CD8-positive, alpha-beta memory T cell (primary cell): ENCODE results near the gene PLEKHG3. TPM values are rescaled to one million over a fixed set of nuclear protein-coding genes. Genes with fewer than 3 reads are reported as not detected.

Experiments used
- CTCF ChIA-PET: fragments of 350-600 bp; sonication (Branson Sonifier 250); formaldehyde crosslinking; loops from one replicate; lab custom pipeline; 2021; ENCODE audit warnings: antibody characterized with exemption; lab: Charles Lee
- POLR2A ChIA-PET: fragments of 350-600 bp; sonication (Branson Sonifier 250); formaldehyde crosslinking; loops from one replicate; lab custom pipeline; 2021; ENCODE audit warnings: antibody characterized with exemption; lab: Charles Lee
- DNase-seq, 5 donors: peaks; one replicate each; pipeline versions ENCODE4 v3.0.0 to v3.0.0-alpha.2; 2020 to 2022; ENCODE audit warnings: mixed read lengths in 1 of 5
- H3K27ac ChIP-seq: one replicate; pipeline ENCODE4 v1.7.0; 2013; ENCODE audit warnings: low read depth, mild to moderate bottlenecking, low read length, moderate library complexity
- H3K27me3 ChIP-seq: 2 replicates; pipeline ENCODE4 v1.7.0; 2013; ENCODE audit warnings: low read length, mild to moderate bottlenecking; ENCODE audit not compliant: insufficient read depth, poor library complexity, severe bottlenecking
- H3K36me3 ChIP-seq: 2 replicates; pipeline ENCODE4 v1.7.0; 2013; ENCODE audit warnings: mild to moderate bottlenecking, low read length, moderate library complexity; ENCODE audit not compliant: insufficient read depth
- H3K4me1 ChIP-seq: 2 replicates; pipeline ENCODE4 v1.7.0; 2013; ENCODE audit warnings: mild to moderate bottlenecking, low read length, moderate library complexity; ENCODE audit not compliant: insufficient read depth
- H3K4me3 ChIP-seq: 2 replicates; pipeline ENCODE4 v1.7.0; 2013; ENCODE audit warnings: mild to moderate bottlenecking, low read length
- H3K9me3 ChIP-seq: 2 replicates; pipeline ENCODE4 v1.7.0; 2013; ENCODE audit warnings: mild to moderate bottlenecking, low read length
- H3K27ac Mint-ChIP-seq, 8 donors: one replicate each; pipeline ENCODE4 v1.8.0; 2020 to 2021; ENCODE audit warnings: mixed read lengths in 8 of 8, mild to moderate bottlenecking in 6 of 8, inconsistent platforms in 3 of 8, moderate library complexity in 3 of 8
- H3K27me3 Mint-ChIP-seq, 2 donors: one replicate each; pipeline ENCODE4 v1.8.0; 2020 to 2021; ENCODE audit warnings: mixed read lengths in 2 of 2, mild to moderate bottlenecking in 1 of 2, moderate library complexity in 1 of 2
- H3K36me3 Mint-ChIP-seq, 3 donors: one replicate each; pipeline ENCODE4 v1.8.0; 2020 to 2021; ENCODE audit warnings: mixed read lengths in 3 of 3, inconsistent platforms in 1 of 3, mild to moderate bottlenecking in 1 of 3
- H3K4me1 Mint-ChIP-seq, 3 donors: one replicate each; pipeline ENCODE4 v1.8.0; 2020 to 2021; ENCODE audit warnings: mixed read lengths in 3 of 3, inconsistent platforms in 1 of 3, mild to moderate bottlenecking in 1 of 3
- H3K4me3 Mint-ChIP-seq, 7 donors: one replicate each; pipeline ENCODE4 v1.8.0; 2020 to 2021; ENCODE audit warnings: mixed read lengths in 7 of 7, mild to moderate bottlenecking in 6 of 7, moderate library complexity in 4 of 7, inconsistent platforms in 2 of 7
- H3K9me3 Mint-ChIP-seq, 5 donors: one replicate each; pipeline ENCODE4 v1.8.0; 2020 to 2022; ENCODE audit warnings: mixed read lengths in 5 of 5, mild to moderate bottlenecking in 3 of 5, moderate library complexity in 2 of 5, inconsistent platforms in 1 of 5
- polyA plus RNA-seq: library from polyadenylated mRNA; unstranded; fragments of 300-500 nt; fragmentation: Illumina TruSeq; gene quantifications from one replicate; pipeline ENCODE4 v1.2.3, GENCODE V29; 2021
- total RNA-seq, 2 experiments: library from RNA; stranded (reverse); gene quantifications; one replicate each; pipeline ENCODE4 v1.2.3, GENCODE V29; 2021

Gene PLEKHG3
- total and polyA plus RNA-seq, 3 experiments from 2014 or later: 4.9 to 61.1 (median 5.0) TPM

DNA sequence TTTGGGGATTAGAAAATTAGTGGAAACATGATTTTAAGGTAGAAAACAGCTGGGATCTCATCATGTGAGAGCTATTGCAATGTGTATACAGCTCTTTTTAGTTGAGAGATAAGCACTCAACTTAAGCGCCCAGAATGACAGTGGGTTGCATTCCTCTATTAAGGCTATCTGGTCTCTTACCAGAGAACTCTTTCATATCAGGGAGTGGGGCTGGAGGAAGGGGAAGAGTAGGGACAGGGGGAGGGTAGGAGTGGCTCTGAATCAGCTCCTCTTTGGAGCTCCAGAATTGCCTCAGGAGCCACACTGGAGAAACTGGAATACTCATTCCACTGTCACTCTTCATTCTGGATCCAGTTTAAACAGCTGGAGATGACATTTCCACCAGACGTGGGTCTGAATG is 9.2 kb upstream of the PLEKHG3 start:
- DNase-seq: no peak
- Histone ChIP-seq H3K27me3 (no peaks in the 10 kb centered on the region), H3K9me3 (no peaks in the 10 kb centered on the region), H3K36me3 (no peaks in the 10 kb centered on the region), H3K4me3 (no peak overlapping the region), H3K27ac (no peak overlapping the region), H3K4me1 (peaks cover 26% of the 10 kb centered on the region)
- CTCF ChIA-PET: interaction anchor here (1.0 to 1.3 kb wide), 2 partner anchors 11 to 19 kb away, joined by 3 read pairs; no protein-coding TSS in a partner anchor
- POLR2A ChIA-PET: no interaction called here
- Mint-ChIP-seq H3K4me3 (no peak overlapping the region), H3K36me3 (no peaks in the 10 kb centered on the region), H3K4me1 (peaks cover 31 to 52% (median 31%) of the 10 kb centered on the region in 3 donors), H3K27me3 (peaks cover 2 to 12% of the 10 kb centered on the region in 2 donors), H3K27ac (peak overlapping the region in 1 of 8 donors; percentile 25), H3K9me3 (no peaks in the 10 kb centered on the region)

- Mint-ChIP-seq H3K27ac (peak overlapping the region; percentile 39 to 90 (median 66)), H3K36me3 (no peaks in the 10 kb centered on the region), H3K4me3 (peak overlapping the region; percentile 4 to 54 (median 33)), H3K4me1 (peaks cover 31 to 56% (median 33%) of the 10 kb centered on the region in 3 donors), H3K27me3 (peaks cover 6 to 23% of the 10 kb centered on the region in 2 donors), H3K9me3 (no peaks in the 10 kb centered on the region)
- Histone ChIP-seq H3K36me3 (no peaks in the 10 kb centered on the region), H3K27me3 (peaks cover under 1% of the 10 kb centered on the region), H3K4me3 (no peak overlapping the region), H3K27ac (no peak overlapping the region), H3K4me1 (peaks cover 26% of the 10 kb centered on the region), H3K9me3 (no peaks in the 10 kb centered on the region)
- peak in 1 of 5 donors; percentile 52 for DNase-seq
- ChIA-PET POLR2A (no interaction called here), CTCF (interaction anchor here (0.6 to 1.0 kb wide), 3 partner anchors 66 to 869 kb away, joined by 3 to 4 read pairs (median 3); no protein-coding TSS in a partner anchor)
Observed at GRCh38 chr14:64696355-64696857, 7.8 kb upstream of the PLEKHG3 start.

DNA sequence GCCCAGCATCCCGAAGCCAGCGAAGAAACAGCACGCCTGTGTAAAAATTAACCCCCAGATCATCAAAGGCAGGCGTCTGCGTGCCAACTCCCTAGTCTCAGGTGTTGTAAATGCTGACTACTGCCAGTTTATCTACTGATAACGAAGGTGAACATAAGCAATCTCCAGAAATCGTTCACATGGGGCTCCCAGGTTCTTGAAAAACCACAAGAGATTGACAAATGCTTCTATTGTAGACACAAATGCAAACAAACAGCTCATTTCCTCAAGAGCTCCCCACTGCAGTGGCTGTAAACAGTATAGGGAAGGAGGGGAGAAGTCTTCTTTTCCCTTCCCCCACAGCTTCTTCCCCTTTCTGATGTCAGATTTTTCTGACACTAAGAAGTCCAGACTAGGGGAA is 5.3 kb upstream of the PLEKHG3 start:
- no peak overlapping the region for H3K4me3 ChIP-seq
- Mint-ChIP-seq H3K9me3 (no peaks in the 10 kb centered on the region), H3K4me3 (peak overlapping the region in 5 of 7 donors; percentile 2 to 62 (median 19)), H3K4me1 (peaks cover 45 to 69% (median 48%) of the 10 kb centered on the region in 3 donors), H3K36me3 (no peaks in the 10 kb centered on the region), H3K27me3 (peaks cover 24 to 45% of the 10 kb centered on the region in 2 donors), H3K27ac (peak overlapping the region in 4 of 8 donors; percentile 8 to 79 (median 44))
- H3K4me1 ChIP-seq: peaks cover 42% of the 10 kb centered on the region
- no peaks in the 10 kb centered on the region for H3K36me3 ChIP-seq
- H3K27me3 ChIP-seq: peaks cover 23% of the 10 kb centered on the region
- POLR2A ChIA-PET: interaction anchor here (0.5 kb wide), 1 partner anchor 216 kb away, joined by 3 read pairs; no protein-coding TSS in a partner anchor
- H3K9me3 ChIP-seq: no peaks in the 10 kb centered on the region
- CTCF ChIA-PET: interaction anchor here (1.1 kb wide), 2 partner anchors 10 to 27 kb away, joined by 3 read pairs; no protein-coding TSS in a partner anchor
- DNase-seq: no peak
- no peak overlapping the region for H3K27ac ChIP-seq

DNA sequence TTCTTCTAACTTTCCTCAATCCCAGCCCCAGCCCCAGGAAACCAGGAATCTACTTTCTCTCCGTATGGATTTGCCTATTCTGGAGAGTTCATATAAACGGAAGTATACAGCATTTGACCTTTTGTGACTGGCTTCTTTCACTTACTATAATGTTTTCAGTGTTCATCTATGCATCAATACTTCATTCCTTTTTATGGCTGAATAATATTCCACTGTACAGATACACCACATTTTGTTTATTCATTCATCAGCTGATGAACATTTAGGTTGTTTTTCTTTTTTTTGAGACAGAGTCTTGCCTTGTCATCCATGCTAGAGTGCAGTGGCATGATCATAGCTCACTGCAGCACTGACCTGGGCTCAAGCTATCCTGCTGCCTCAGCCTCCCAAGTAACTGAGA is 3.9 kb upstream of the PLEKHG3 start:
- ChIA-PET CTCF (no interaction called here), POLR2A (no interaction called here)
- peak overlapping the region in 1 of 8 donors; percentile 23 for H3K27ac Mint-ChIP-seq
- Histone ChIP-seq H3K4me1 (peaks cover 46% of the 10 kb centered on the region), H3K4me3 (no peak overlapping the region), H3K27me3 (peaks cover 23% of the 10 kb centered on the region), H3K36me3 (no peaks in the 10 kb centered on the region), H3K9me3 (no peaks in the 10 kb centered on the region), H3K27ac (no peak overlapping the region)
- no peak for DNase-seq
- no peaks in the 10 kb centered on the region for H3K9me3 Mint-ChIP-seq
- H3K27me3 Mint-ChIP-seq: peaks cover 26 to 49% of the 10 kb centered on the region in 2 donors
- peaks cover 44 to 62% (median 51%) of the 10 kb centered on the region in 3 donors for H3K4me1 Mint-ChIP-seq
- no peak overlapping the region for H3K4me3 Mint-ChIP-seq
- no peaks in the 10 kb centered on the region for H3K36me3 Mint-ChIP-seq

- no peaks in the 10 kb centered on the region for H3K9me3 Mint-ChIP-seq
- no peak overlapping the region for H3K4me3 Mint-ChIP-seq
- DNase-seq: no peak
- CTCF ChIA-PET: no interaction called here
- peaks cover 27 to 55% of the 10 kb centered on the region in 2 donors for H3K27me3 Mint-ChIP-seq
- Histone ChIP-seq H3K9me3 (no peaks in the 10 kb centered on the region), H3K27me3 (peaks cover 23% of the 10 kb centered on the region), H3K36me3 (no peaks in the 10 kb centered on the region), H3K4me1 (peaks cover 50% of the 10 kb centered on the region), H3K27ac (no peak overlapping the region), H3K4me3 (no peak overlapping the region)
- no peaks in the 10 kb centered on the region for H3K36me3 Mint-ChIP-seq
- no peak overlapping the region for H3K27ac Mint-ChIP-seq
- peaks cover 50 to 64% (median 57%) of the 10 kb centered on the region in 3 donors for H3K4me1 Mint-ChIP-seq
- POLR2A ChIA-PET: no interaction called here
Observed at GRCh38 chr14:64700894-64701293, 3.3 kb upstream of the PLEKHG3 start.

DNA sequence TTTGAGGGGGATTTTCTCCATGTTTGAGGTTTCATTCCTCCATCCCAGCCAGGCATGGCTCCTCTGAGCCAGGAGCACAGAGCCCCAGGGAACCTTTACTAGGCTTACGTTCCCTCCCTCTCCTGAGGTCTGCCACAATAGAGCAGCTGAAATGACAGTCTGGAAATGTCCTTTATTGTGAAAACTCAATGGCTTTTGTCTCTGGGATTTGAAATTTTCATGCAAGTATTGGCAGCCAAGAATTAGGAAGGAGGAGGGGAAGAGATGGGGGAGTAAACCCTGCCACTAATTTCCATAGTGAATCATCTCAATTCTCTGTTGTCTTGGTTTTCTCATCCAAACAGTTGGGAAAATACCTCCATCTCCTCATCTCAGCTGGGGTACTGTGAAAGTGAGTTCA is 2.6 kb upstream of the PLEKHG3 start:
- H3K4me1 Mint-ChIP-seq: peaks cover 47 to 63% (median 58%) of the 10 kb centered on the region in 3 donors
- no peaks in the 10 kb centered on the region for H3K9me3 Mint-ChIP-seq
- H3K27ac ChIP-seq: no peak overlapping the region
- H3K27me3 ChIP-seq: peaks cover 23% of the 10 kb centered on the region
- peaks cover 53% of the 10 kb centered on the region for H3K4me1 ChIP-seq
- peak overlapping the region in 1 of 8 donors; percentile 44 for H3K27ac Mint-ChIP-seq
- DNase-seq: no peak
- no peaks in the 10 kb centered on the region for H3K36me3 ChIP-seq
- POLR2A ChIA-PET: no interaction called here
- H3K36me3 Mint-ChIP-seq: no peaks in the 10 kb centered on the region
- no peak overlapping the region for H3K4me3 Mint-ChIP-seq
- no peaks in the 10 kb centered on the region for H3K9me3 ChIP-seq
- no peak overlapping the region for H3K4me3 ChIP-seq
- CTCF ChIA-PET: interaction anchor here (1.5 kb wide), 1 partner anchor 16 kb away, joined by 3 read pairs; no protein-coding TSS in a partner anchor
- H3K27me3 Mint-ChIP-seq: peaks cover 25 to 60% of the 10 kb centered on the region in 2 donors

DNA sequence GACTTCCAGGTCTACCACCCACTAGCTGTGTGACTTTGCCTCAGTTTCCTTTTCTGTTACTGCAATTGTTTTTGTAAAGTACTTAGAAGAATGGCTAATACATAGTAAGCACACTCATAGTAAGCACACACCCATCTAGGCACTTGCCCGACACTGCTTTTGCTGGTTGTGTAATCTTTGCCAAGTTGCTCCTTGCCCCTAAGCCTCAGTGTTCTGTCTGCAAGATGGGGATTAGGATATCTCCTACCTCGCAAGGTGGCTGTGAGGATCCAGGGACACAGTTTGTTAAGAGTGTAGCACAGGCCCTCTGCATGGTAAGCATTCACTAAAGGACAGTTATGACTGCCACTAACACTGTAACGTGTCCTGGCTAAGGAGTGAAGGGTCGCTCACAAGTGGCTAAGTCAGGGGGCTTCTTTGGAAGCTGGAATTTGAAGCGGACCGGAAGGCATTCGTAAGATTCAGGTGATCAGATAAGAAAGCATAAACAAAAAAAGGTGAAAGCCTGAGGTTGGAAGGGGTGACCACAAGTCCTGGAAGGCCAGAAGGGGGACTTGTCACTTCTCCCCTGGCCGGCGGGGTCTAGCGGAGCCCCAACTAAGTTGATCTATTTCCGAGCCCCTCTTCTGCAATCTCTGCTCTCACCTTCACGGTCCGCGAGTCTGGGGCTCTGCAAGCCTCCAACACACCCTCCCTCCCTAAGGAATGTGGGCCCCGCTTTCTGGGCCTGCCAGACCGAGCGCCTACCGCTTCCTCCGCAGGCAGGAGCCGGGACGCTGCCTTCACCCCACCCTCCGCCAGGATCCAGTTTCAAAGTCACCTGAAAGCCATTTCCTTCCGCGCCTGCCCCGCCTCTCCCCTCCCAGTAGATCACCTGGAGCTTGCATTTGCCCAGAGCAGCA is 1.5 kb upstream of the PLEKHG3 start:
- no peaks in the 10 kb centered on the region for H3K9me3 Mint-ChIP-seq
- CTCF ChIA-PET: interaction anchor here (1.0 to 1.5 kb wide), 2 partner anchors 15 to 62 kb away, joined by 3 read pairs; no protein-coding TSS in a partner anchor
- DNase-seq: peak in 2 of 5 donors; percentile 21 to 25
- H3K4me1 Mint-ChIP-seq: peaks cover 48 to 62% (median 57%) of the 10 kb centered on the region in 3 donors
- POLR2A ChIA-PET: interaction anchor here (0.5 kb wide), 1 partner anchor 200 kb away, joined by 4 read pairs; no protein-coding TSS in a partner anchor
- no peaks in the 10 kb centered on the region for H3K36me3 Mint-ChIP-seq
- Histone ChIP-seq H3K9me3 (no peaks in the 10 kb centered on the region), H3K4me1 (peaks cover 56% of the 10 kb centered on the region), H3K27me3 (peaks cover 23% of the 10 kb centered on the region), H3K36me3 (no peaks in the 10 kb centered on the region), H3K4me3 (peak overlapping the region; percentile 56), H3K27ac (no peak overlapping the region)
- peak overlapping the region; percentile 1 to 96 (median 80) for H3K27ac Mint-ChIP-seq
- peak overlapping the region; percentile 75 to 93 (median 86) for H3K4me3 Mint-ChIP-seq
- peaks cover 28 to 64% of the 10 kb centered on the region in 2 donors for H3K27me3 Mint-ChIP-seq
